Stimulated activated naive CD8-positive, alpha-beta T cell treated with anti-CD3 and anti-CD28 coated beads, Interleukin-15, Interleukin-2, amounts not matched to agents 100 ng/mL and 50 ng/mL, for 24 hours (primary cell): ENCODE measurements around the gene VPS54.
"Not testable (repeated sequence)": the region's sequence is repeated elsewhere in the genome, so short reads cannot be mapped to it uniquely, and the experiment has no call there.

Experiments used
- H3K27ac Mint-ChIP-seq: one replicate; pipeline ENCODE4 v1.8.0; 2021; ENCODE audit warnings: mild to moderate bottlenecking, mixed read lengths
- H3K27me3 Mint-ChIP-seq: one replicate; pipeline ENCODE4 v1.8.0; 2021; ENCODE audit warnings: mixed read lengths
- H3K36me3 Mint-ChIP-seq: one replicate; pipeline ENCODE4 v1.8.0; 2021; ENCODE audit warnings: low read depth, mixed read lengths
- H3K4me1 Mint-ChIP-seq: one replicate; pipeline ENCODE4 v1.8.0; 2021; ENCODE audit warnings: low read depth, mixed read lengths
- H3K4me3 Mint-ChIP-seq: one replicate; pipeline ENCODE4 v1.8.0; 2021; ENCODE audit warnings: mild to moderate bottlenecking, mixed read lengths
- H3K9me3 Mint-ChIP-seq: one replicate; pipeline ENCODE4 v1.8.0; 2021; ENCODE audit warnings: mixed read lengths

VPS54 gene

DNA sequence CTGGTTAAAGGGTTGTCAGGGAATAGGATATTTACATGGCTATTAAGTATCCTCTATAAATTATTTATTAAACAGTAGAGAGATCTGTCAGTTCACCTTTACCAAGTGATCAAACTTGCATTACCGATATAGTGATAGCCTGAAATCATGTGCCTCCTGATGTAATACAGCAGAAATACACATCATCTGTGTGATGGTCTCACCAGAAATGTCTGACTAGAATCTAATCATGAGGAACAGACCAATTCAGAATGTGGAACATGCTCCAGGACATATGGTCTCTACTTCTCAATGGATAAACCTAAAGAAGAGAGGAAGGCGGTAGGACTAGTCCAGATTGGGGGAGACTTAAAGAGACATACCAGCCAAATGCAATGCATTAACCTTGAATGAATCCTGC lies 6.2 kb downstream of the VPS54 start:
- no peak overlapping the region for H3K4me3 Mint-ChIP-seq
- H3K27ac Mint-ChIP-seq: no peak overlapping the region
- H3K4me1 Mint-ChIP-seq: peaks cover 49% of the 10 kb centered on the region
- H3K36me3 Mint-ChIP-seq: peaks cover 1% of the 10 kb centered on the region
- no peaks in the 10 kb centered on the region for H3K9me3 Mint-ChIP-seq
- no peaks in the 10 kb centered on the region for H3K27me3 Mint-ChIP-seq

- H3K27ac Mint-ChIP-seq: peak overlapping the region; percentile 12
- no peaks in the 10 kb centered on the region for H3K27me3 Mint-ChIP-seq
- H3K36me3 Mint-ChIP-seq: peaks cover 8% of the 10 kb centered on the region
- H3K4me3 Mint-ChIP-seq: no peak overlapping the region
- peaks cover 47% of the 10 kb centered on the region for H3K4me1 Mint-ChIP-seq
- no peaks in the 10 kb centered on the region for H3K9me3 Mint-ChIP-seq
Observed at GRCh38 chr2:64012115-64012514, 7.1 kb downstream of the VPS54 start.

DNA sequence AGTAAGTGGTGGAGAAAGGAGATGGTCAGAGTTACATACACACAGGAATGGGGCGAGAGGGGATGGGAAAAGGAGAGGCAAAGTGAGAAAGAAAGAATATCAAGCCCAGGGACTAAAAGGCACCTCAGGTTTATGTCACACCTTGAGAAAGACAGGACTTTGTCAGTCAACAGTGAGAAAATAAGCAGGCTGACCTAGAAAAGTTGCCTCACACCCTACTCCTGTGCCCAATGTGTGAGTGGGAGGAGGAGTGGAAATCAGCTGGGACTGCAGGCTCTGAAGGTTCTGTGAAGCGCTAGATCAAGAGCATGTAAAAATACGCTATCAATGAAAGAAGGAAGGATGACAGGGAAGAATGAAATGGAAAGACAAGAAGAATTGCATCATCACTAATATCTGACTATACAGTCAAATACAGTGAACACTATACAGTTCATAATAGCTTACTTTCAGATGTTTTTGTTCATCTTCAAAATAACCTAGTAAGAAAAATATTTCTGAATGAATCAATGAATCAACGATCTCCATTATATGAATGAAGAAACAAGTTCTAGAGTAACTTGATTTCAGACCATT lies 10.7 kb downstream of the VPS54 start:
- Mint-ChIP-seq H3K27me3 (no peaks in the 10 kb centered on the region), H3K27ac (no peak overlapping the region), H3K4me3 (no peak overlapping the region), H3K9me3 (no peaks in the 10 kb centered on the region), H3K4me1 (peaks cover 33% of the 10 kb centered on the region), H3K36me3 (peaks cover 16% of the 10 kb centered on the region)

GRCh38 chr2:64007924-64008323 lies 11.3 kb downstream of the VPS54 start:
- Mint-ChIP-seq H3K4me1 (peaks cover 35% of the 10 kb centered on the region), H3K27me3 (no peaks in the 10 kb centered on the region), H3K4me3 (no peak overlapping the region), H3K9me3 (no peaks in the 10 kb centered on the region), H3K36me3 (peaks cover 16% of the 10 kb centered on the region), H3K27ac (no peak overlapping the region)

DNA sequence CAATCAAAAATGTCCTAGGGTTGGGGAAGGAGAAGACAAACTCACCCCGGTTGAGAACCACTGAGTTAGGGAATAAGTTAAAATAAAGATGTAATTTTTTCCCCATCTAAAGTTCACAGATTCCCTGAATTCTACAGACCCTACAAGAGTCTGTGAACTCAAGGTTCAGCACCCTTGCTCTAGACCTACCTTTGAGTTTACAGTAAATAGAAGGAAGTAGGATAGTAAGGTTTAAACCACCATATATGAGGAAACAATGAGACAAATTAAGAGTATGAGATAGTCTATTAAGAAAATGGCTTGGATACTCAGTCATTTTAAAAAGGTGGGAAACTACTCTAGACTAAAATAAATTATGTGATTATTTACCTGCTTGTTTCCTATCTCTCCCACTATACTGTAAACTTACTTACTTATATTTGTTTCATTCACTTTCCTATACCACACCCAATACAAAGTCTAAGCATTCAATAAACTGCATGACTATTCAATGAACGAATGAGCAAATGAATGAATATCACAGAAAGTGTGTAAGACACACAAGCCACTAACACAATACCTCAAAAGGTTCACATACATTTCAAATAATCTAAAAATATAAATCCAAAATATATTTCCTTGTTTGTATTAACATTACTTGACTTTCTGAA lies 13.4 kb downstream of the VPS54 start:
- H3K36me3 Mint-ChIP-seq: peaks cover 24% of the 10 kb centered on the region
- peaks cover 26% of the 10 kb centered on the region for H3K4me1 Mint-ChIP-seq
- no peaks in the 10 kb centered on the region for H3K27me3 Mint-ChIP-seq
- no peak overlapping the region for H3K27ac Mint-ChIP-seq
- no peak overlapping the region for H3K4me3 Mint-ChIP-seq
- H3K9me3 Mint-ChIP-seq: no peaks in the 10 kb centered on the region

GRCh38 chr2:64003239-64003638 lies 16.0 kb downstream of the VPS54 start:
- Mint-ChIP-seq H3K27me3 (no peaks in the 10 kb centered on the region), H3K9me3 (peaks cover 3% of the 10 kb centered on the region), H3K4me1 (peaks cover 17% of the 10 kb centered on the region), H3K27ac (no peak overlapping the region), H3K36me3 (peaks cover 30% of the 10 kb centered on the region), H3K4me3 (no peak overlapping the region)

GRCh38 chr2:64001382-64002101 lies 17.7 kb downstream of the VPS54 start:
- Mint-ChIP-seq H3K27ac (no peak overlapping the region), H3K36me3 (peaks cover 20% of the 10 kb centered on the region), H3K9me3 (peaks cover 10% of the 10 kb centered on the region), H3K4me3 (no peak overlapping the region), H3K27me3 (no peaks in the 10 kb centered on the region), H3K4me1 (peaks cover 12% of the 10 kb centered on the region)

DNA sequence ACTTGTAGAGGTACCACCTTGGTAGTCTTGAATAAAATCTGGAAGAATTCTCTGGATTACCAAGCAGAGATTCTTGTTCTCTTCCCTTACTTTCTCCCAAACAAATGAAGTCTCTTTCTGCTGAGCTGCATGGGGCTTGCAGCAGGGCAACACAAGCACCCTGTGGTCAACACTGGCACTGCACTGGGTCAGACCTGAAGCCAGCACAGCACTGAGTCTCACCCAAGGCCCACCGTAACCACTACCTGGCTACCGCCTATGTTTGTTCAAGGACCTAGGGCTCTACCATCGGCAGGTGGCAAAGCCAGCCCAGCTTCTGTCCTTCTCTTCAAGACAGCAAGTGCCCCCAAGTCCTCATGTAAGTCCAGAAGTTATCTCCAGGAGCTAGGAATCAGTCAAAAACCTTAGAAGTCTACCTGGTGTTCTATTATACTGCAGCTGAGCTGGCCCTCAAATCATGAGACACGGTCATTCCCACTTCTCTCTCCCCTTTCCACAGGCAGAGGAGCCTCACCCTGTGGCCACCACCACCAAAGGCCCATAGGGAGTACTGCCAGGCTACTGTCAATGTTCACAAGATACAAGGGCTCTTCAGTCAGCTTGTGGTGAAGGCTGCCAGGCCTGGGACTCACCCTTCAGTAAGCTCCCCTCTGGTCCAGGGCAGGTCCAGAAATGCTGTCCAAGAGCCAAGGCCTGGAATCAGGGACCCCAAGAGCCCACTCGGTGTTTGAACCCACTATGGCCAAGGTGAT lies 18.4 kb downstream of the VPS54 start:
- Mint-ChIP-seq H3K4me3 (no peak overlapping the region), H3K27ac (no peak overlapping the region), H3K27me3 (no peaks in the 10 kb centered on the region), H3K36me3 (peaks cover 22% of the 10 kb centered on the region), H3K9me3 (peaks cover 10% of the 10 kb centered on the region), H3K4me1 (peaks cover 12% of the 10 kb centered on the region)

GRCh38 chr2:63999049-63999448 lies 20.2 kb downstream of the VPS54 start:
- Mint-ChIP-seq H3K9me3 (peaks cover 10% of the 10 kb centered on the region), H3K4me3 (no peak overlapping the region), H3K36me3 (peaks cover 24% of the 10 kb centered on the region), H3K27ac (no peak overlapping the region), H3K27me3 (no peaks in the 10 kb centered on the region), H3K4me1 (peaks cover 20% of the 10 kb centered on the region)

- not testable (repeated sequence) for H3K27ac Mint-ChIP-seq, H3K27me3 Mint-ChIP-seq, H3K4me3 Mint-ChIP-seq
- Mint-ChIP-seq H3K36me3 (peaks cover 31% of the 10 kb centered on the region), H3K4me1 (peaks cover 17% of the 10 kb centered on the region), H3K9me3 (peaks cover 10% of the 10 kb centered on the region)
Observed at GRCh38 chr2:63996582-63997198, 22.5 kb downstream of the VPS54 start.

- not testable (repeated sequence) for H3K4me3 Mint-ChIP-seq, H3K27me3 Mint-ChIP-seq, H3K27ac Mint-ChIP-seq
- peaks cover 17% of the 10 kb centered on the region for H3K4me1 Mint-ChIP-seq
- H3K9me3 Mint-ChIP-seq: peaks cover 18% of the 10 kb centered on the region
- H3K36me3 Mint-ChIP-seq: peaks cover 32% of the 10 kb centered on the region
Observed at GRCh38 chr2:63994329-63995070, 24.7 kb downstream of the VPS54 start.

- Mint-ChIP-seq H3K27me3 (no peaks in the 10 kb centered on the region), H3K36me3 (peaks cover 38% of the 10 kb centered on the region), H3K4me1 (peaks cover 17% of the 10 kb centered on the region), H3K9me3 (peaks cover 18% of the 10 kb centered on the region), H3K27ac (no peak overlapping the region), H3K4me3 (no peak overlapping the region)
Observed at GRCh38 chr2:63993871-63994270, 25.4 kb downstream of the VPS54 start.

- H3K27me3 Mint-ChIP-seq, H3K27ac Mint-ChIP-seq, H3K4me3 Mint-ChIP-seq: not testable (repeated sequence)
- H3K9me3 Mint-ChIP-seq: peaks cover 14% of the 10 kb centered on the region
- peaks cover 35% of the 10 kb centered on the region for H3K36me3 Mint-ChIP-seq
- peaks cover 17% of the 10 kb centered on the region for H3K4me1 Mint-ChIP-seq
Observed at GRCh38 chr2:63993130-63993584, 26.1 kb downstream of the VPS54 start.

- peaks cover 17% of the 10 kb centered on the region for H3K4me1 Mint-ChIP-seq
- H3K9me3 Mint-ChIP-seq: peaks cover 8% of the 10 kb centered on the region
- no peaks in the 10 kb centered on the region for H3K27me3 Mint-ChIP-seq
- H3K36me3 Mint-ChIP-seq: peaks cover 34% of the 10 kb centered on the region
- no peak overlapping the region for H3K4me3 Mint-ChIP-seq
- H3K27ac Mint-ChIP-seq: no peak overlapping the region
Observed at GRCh38 chr2:63992061-63992685, 27.1 kb downstream of the VPS54 start.
